ENCODE results near the gene USF3.

Gene USF3

DNA sequence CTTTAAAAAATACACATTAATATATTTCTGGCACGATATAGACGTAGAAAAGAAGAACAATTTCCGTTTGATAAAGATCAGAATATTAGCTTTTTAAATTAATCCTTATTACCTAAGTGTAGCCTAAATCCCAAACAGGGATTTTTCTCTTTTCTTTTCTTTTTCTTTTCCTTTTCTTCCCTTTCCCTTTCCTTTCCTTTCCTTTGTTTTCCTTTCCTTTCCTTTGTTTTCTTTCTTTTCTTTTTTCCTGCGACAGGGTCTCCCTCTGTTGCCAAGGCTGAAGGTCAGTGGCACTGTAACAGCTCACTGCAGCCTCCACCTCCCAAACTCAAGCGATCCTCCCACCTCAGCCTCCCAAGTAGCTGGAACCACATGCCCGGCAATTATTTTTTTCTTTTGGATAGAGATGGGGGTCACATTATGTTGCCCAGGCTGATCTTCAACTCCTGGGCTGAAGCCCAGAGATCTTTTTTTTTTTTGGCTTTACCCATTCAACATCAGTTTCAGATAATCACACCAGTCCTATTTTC lies 1.8 kb upstream of the USF3 start:
- no peak for DNase-seq (ENCODE audit: low spot score)

DNA sequence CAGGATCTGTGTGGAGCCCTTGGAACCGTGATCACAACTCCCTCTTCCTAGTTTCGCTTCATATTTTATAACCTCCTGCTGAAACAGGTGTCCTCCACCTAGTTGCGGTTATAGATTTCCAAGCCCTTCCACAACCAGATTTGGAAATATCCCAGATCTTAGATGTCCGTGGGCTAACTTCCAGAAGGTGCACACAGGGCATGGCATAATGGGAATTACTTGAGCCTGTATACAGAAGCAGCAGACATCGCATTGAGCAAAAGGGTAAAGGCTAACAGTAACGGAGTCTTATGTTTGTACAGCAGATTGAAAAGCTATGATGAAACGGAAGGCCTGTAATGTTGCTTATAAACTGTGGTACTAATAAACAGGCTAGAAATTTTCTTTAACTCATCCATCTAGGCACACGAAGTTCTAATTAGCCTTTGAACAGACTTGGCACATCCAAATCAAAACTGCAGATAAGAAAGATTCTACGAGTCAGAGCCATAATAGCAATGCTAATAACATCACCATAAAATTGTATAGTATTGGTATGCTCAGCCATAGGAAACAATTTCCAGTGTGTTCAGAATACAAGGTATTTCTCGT lies 1.2 kb upstream of the USF3 start:
- no peak for DNase-seq (ENCODE audit: low spot score)

- peak; percentile 99 for DNase-seq (ENCODE audit: low spot score)
These were observed 437 bp upstream of the USF3 start for GRCh38 chr3:113696658-113697499.

- DNase-seq (ENCODE audit: low spot score) = no peak
These were observed 1.0 kb downstream of the USF3 start for GRCh38 chr3:113695431-113695785.

DNA sequence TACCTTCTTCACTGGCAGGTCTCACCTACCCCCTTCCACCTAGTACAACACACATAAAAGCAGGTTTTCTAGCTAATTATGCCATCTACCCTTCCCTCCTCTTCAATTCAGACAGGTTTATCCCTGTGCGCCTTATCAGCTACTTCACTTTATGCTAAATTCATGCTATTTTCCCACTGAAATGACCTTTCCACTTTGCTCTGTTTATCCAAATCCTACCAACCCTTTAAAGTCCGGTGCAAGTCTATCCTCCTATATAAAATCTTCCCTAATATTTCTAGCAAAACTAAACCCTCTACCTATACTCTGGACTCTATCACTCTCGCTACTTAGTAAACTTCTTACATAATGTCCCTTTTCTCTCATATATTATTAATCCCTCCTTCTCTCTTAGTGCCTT lies 6.0 kb downstream of the USF3 start:
- DNase-seq (ENCODE audit: low spot score) = no peak

DNA sequence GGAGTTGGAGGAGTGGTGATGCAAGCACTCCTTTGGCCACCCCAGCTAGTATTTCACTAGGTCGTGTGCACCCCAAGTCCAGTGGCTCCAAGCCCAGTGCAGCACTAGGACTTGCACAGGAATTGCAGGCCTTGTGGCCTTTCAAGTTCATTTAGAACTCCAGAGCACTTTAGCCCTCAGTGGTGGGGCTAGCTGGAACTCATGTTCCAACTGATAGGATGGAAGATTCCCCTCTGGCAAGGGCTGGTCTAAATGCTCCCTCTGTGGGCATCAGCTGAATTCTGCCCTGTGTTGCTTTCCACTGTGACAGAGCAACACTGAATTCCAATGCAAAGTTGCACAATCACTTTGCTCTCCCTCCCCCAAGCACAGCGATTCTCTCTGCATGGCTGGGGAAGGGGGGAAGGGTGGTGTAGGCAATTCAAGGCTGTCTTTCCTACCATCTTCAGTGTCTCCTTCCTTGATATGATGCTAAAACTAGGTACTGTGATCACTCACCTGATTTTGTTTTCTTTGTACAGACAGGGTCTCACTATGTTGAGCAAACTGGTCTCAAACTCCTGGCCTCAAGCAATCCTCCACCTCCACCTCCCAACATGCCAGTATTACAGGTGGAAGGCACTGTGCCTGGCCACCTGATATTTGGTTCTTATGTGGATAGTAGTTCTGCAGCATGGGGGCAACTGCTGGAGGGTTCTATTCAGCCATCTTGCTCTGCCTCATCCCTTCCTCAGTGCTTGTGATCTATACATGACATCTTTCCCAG lies 10.3 kb downstream of the USF3 start:
- no peak for DNase-seq (ENCODE audit: low spot score)

- DNase-seq (ENCODE audit: low spot score) = no peak
These were observed 11.3 kb downstream of the USF3 start for GRCh38 chr3:113685124-113685523.

GRCh38 chr3:113684271-113684819 lies 12.1 kb downstream of the USF3 start:
- no peak for DNase-seq (ENCODE audit: low spot score)

DNA sequence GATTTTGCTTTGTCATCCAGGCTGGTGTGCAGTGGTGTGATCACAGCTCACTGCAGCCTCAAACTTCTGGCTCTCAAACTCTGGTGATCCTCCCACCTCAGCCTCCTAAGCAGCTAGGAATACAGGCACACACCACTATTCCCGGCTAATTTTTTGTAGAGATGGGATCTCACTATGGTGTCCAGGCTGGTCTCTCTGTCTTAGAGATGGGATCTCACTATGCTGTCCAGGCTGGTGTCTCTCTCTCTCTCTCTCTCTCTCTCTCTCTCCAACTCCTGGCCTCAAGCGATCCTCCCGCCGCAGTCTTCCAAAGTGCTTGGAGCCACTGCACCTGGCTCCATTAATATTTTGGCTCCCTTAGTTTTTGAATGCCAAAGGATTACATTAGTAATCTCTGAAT lies 17.7 kb downstream of the USF3 start:
- no peak for DNase-seq (ENCODE audit: low spot score)

GRCh38 chr3:113677737-113678136 lies 18.7 kb downstream of the USF3 start:
- DNase-seq (ENCODE audit: low spot score) = no peak

DNA sequence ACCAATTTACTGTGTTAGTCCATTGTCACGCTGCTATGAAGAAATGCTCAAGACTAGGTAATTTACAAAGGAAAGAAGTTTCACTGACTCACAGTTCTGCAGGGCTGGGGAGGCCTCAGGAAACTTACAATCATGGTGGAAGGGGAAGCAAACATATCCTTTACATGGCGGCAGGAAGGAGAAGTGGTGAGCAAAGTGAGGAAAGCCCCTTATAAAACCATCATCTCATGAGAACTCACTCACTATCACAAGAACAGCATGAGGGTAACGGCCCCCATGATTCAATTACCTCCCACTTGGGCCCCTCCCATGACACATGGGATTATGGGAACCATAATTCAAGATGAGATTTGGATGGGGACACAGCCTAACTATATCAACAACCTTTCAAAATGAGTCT lies 20.2 kb downstream of the USF3 start:
- DNase-seq (ENCODE audit: low spot score) = no peak

DNA sequence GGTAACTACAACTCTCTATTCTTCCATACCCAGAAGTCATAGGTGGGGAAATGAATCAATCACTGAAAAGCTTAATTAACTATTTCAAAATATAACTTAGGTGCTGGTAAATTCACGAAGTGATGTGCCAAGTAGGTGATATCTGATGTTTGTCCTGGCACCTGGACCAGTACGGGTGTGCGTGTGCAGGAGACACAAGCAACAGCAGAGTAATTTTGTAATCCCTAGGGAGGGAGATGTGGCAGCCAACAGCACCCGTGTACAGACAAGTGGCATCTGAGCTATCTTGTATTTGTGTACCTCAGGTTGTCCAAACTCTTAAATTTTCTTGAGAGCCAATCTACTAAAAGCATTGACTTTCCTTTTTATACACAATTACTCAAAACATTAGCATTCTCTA lies 22.8 kb downstream of the USF3 start:
- no peak for DNase-seq (ENCODE audit: low spot score)

GRCh38 chr3:113668015-113668414 lies 28.4 kb downstream of the USF3 start:
- no peak for DNase-seq (ENCODE audit: low spot score)

GRCh38 chr3:113664523-113665094 lies 31.8 kb downstream of the USF3 start:
- no peak for DNase-seq (ENCODE audit: low spot score)

DNA sequence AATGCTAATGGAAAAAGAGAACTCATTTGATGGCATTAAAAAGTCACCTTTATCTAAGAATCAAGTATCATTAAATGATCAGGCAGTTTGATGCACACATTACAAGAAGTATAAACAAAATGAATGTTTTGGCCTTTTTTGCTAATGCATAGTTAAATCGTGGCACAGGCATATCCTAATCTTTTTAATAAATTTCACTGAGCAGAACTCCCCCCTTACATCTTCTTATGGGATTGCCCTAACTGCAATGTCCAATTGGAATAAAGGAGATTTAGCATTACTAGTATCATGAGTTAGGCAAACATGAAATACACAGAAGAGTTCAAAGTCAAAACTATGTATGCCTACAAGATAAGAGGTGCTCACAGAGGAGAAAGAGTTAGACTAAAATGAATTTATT lies 32.7 kb downstream of the USF3 start:
- no peak for DNase-seq (ENCODE audit: low spot score)

DNA sequence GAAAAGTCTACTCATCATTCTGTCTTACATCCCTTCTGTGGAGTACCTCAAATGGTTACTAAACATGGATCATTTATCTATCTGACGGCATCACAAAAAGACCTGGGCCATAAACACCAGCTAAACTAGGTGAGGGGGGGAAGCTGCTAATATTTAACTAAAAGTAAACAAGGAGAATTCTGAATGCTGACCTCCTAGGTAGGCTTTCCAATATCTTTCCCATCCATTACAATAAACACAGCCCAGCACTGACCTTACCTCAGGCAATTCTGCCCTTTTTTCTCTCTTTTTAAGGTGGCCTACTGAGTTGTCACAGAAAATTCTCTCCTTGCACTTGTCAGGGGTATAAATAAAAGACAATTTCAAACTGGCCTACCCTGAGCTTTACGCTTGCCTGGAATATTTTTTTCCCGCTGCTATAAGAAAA lies 33.1 kb downstream of the USF3 start:
- DNase-seq (ENCODE audit: low spot score) = no peak

GRCh38 chr3:113662824-113663223 lies 33.6 kb downstream of the USF3 start:
- DNase-seq (ENCODE audit: low spot score) = no peak

- no peak for DNase-seq (ENCODE audit: low spot score)
These were observed 35.5 kb downstream of the USF3 start for GRCh38 chr3:113660896-113661295.

- DNase-seq (ENCODE audit: low spot score) = no peak
These were observed 36.0 kb downstream of the USF3 start for GRCh38 chr3:113660458-113660857.

GRCh38 chr3:113659996-113660395 lies 36.4 kb downstream of the USF3 start:
- no peak for DNase-seq (ENCODE audit: low spot score)

- DNase-seq (ENCODE audit: low spot score) = no peak
These were observed 37.3 kb downstream of the USF3 start for GRCh38 chr3:113659101-113659541.

DNA sequence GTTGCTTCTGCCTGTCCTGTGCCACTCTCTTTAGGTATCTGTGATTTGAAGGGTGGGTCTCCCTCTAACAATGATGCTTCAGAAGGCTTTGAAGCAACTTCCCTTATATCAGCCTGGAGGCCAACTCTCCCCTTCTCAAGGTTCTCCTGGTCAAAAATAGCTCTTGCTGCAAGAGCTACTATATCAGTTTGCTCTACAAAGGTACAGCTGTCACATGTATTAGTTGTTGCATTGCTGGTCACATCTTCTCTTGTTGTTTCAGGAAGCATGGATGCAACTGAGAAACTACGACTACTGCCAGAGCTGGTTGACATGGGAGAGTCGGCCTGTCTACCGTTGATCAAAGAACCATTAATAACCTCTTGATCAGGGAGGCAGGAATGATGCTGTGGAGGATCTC lies 38.3 kb downstream of the USF3 start:
- no peak for DNase-seq (ENCODE audit: low spot score)

Measured in ecto neural progenitor cell (in vitro differentiated cells).